K562 (cell line): Measurements from ENCODE around the gene HSDL1. TPM values are rescaled to one million over a fixed set of nuclear protein-coding genes. Genes with fewer than 3 reads are reported as not detected.

Experiments
- ESRRB ChIP-seq: fragments of 250-450 bp; sonication (Bioruptor Pico); IDR thresholded peaks from 2 replicates; pipeline ENCODE4 v1.5.0; 2020; ENCODE audit warnings: mild to moderate bottlenecking, moderate library complexity, borderline replicate concordance
- GTF2F1 ChIP-seq: IDR thresholded peaks from 2 replicates; pipeline ENCODE4 v1.6.1; 2011; ENCODE audit warnings: low read depth, low read length, improper control_type of control experiment
- HCFC1 ChIP-seq: IDR thresholded peaks from 2 replicates; pipeline ENCODE4 v1.6.1; 2012; ENCODE audit warnings: low read depth, low read length, improper control_type of control experiment
- MAZ ChIP-seq, 2 experiments: fragments of 450-650 bp in 1 of 2; sonication (generic) in 1 of 2; formaldehyde crosslinking; IDR thresholded peaks in 1 of 2; conservative IDR thresholded peaks in 1 of 2; 2 replicates each; pipeline versions ENCODE4 v1.4.0 to v1.5.0; 2020; ENCODE audit warnings: mild to moderate bottlenecking in 1 of 2, missing genetic modification reagents in 1 of 2
- MIER1 ChIP-seq: fragments of 450-650 bp; IDR thresholded peaks from 2 replicates; pipeline ENCODE4 v1.6.1; 2016; ENCODE audit warnings: antibody characterized with exemption, mild to moderate bottlenecking, low read depth
- NFATC3 ChIP-seq: fragments of 450-650 bp; IDR thresholded peaks from 2 replicates; pipeline ENCODE4 v1.6.1; 2017; ENCODE audit warnings: mild to moderate bottlenecking
- POLR2G ChIP-seq: fragments of 200-400 bp; formaldehyde crosslinking; IDR thresholded peaks from 2 replicates; pipeline ENCODE4 v1.6.1; 2017; ENCODE audit warnings: low read depth, mild to moderate bottlenecking, antibody characterized with exemption, low read length, moderate library complexity
- RB1 ChIP-seq: fragments of 450-650 bp; IDR thresholded peaks from 2 replicates; pipeline ENCODE4 v1.6.1; 2017; ENCODE audit warnings: low read depth, mild to moderate bottlenecking
- SP2 ChIP-seq: IDR thresholded peaks from 2 replicates; pipeline ENCODE4 v1.6.1; 2011; ENCODE audit warnings: mild to moderate bottlenecking, low read depth, low read length, moderate library complexity; ENCODE audit not compliant: poor library complexity, severe bottlenecking; ENCODE audit errors: extremely low read depth
- TCF7L2 ChIP-seq: fragments of 150-350 bp; IDR thresholded peaks from 2 replicates; pipeline ENCODE4 v1.6.1; 2016; ENCODE audit warnings: low read depth, mild to moderate bottlenecking, low read length, moderate library complexity
- ZNF165 ChIP-seq: fragments of 250-450 bp; sonication (Bioruptor Pico); IDR thresholded peaks from 2 replicates; pipeline ENCODE4 v1.4.0; 2020; ENCODE audit warnings: borderline replicate concordance
- ZNF212 ChIP-seq: fragments of 450-650 bp; formaldehyde crosslinking; IDR thresholded peaks from 2 replicates; pipeline ENCODE4 v1.4.0; 2020; ENCODE audit warnings: mild to moderate bottlenecking
- ZNF316 ChIP-seq: fragments of 450-650 bp; IDR thresholded peaks from 2 replicates; pipeline ENCODE4 v1.6.1; 2016
- ZZZ3 ChIP-seq: fragments of 450-650 bp; IDR thresholded peaks from 2 replicates; pipeline ENCODE4 v1.6.1; 2016; ENCODE audit warnings: antibody characterized with exemption, mild to moderate bottlenecking, moderate library complexity
- polyA plus RNA-seq, 8 experiments: library from polyadenylated mRNA; depleted of rRNA in 4 of 8; stranded (reverse) in 5 of 8; unstranded in 3 of 8; fragments of >200 nt; fragmentation: Nextera tagmentation in 2 of 8; fragmentation: Illumina TruSeq in 1 of 8; extraction: Ambion mirVana in 2 of 8; extraction: Trizol in 1 of 8; gene quantifications; 2 replicates each; pipeline versions ENCODE4 v1.2.1 to v1.2.3, GENCODE V29; 2011 to 2014; ENCODE audit warnings: inconsistent platforms in 1 of 8, missing spikeins in 1 of 8
- total RNA-seq, 7 experiments: library from RNA; depleted of rRNA in 6 of 7; stranded (reverse); fragments of >200 nt in 6 of 7; fragmentation: Illumina TruSeq in 2 of 7; extraction: Trizol in 2 of 7; gene quantifications; 2 replicates each; pipeline versions ENCODE4 v1.2.1 to v1.2.3, GENCODE V29; 2011 to 2021; ENCODE audit warnings: low replicate concordance in 1 of 7
- TF ChIP-seq, protein P1 (sequence below): sonication (generic); formaldehyde crosslinking; IDR thresholded peaks from 2 replicates; pipeline ENCODE4 v1.8.0; 2022; ENCODE audit warnings: mild to moderate bottlenecking, missing genetic modification reagents
- TF ChIP-seq, protein P2 (sequence below): sonication (generic); formaldehyde crosslinking; IDR thresholded peaks from 2 replicates; pipeline ENCODE4 v1.8.1; 2022; ENCODE audit warnings: missing genetic modification reagents
- TF ChIP-seq, protein P3 (sequence below): fragments of 250-450 bp; sonication (Bioruptor Pico); IDR thresholded peaks from 2 replicates; pipeline ENCODE4 v1.8.0; 2022; ENCODE audit warnings: moderate library complexity, mild to moderate bottlenecking, inconsistent platforms
- TF ChIP-seq, protein P4 (sequence below): fragments of 250-450 bp; sonication (Bioruptor Pico); IDR thresholded peaks from 2 replicates; pipeline ENCODE4 v1.4.0; 2020; ENCODE audit warnings: mild to moderate bottlenecking, moderate library complexity
- TF ChIP-seq, protein P5 (sequence below): fragments of 250-450 bp; sonication (Bioruptor Pico); IDR thresholded peaks from 2 replicates; pipeline ENCODE4 v1.5.0; 2021; ENCODE audit warnings: mild to moderate bottlenecking, moderate library complexity

HSDL1 gene
- total and polyA plus RNA-seq, 9 of the 15 experiments (the other 6 are each of a cell fraction or from before 2014, with no cell fraction given): 14.8 to 41.2 (median 27.7) TPM

DNA sequence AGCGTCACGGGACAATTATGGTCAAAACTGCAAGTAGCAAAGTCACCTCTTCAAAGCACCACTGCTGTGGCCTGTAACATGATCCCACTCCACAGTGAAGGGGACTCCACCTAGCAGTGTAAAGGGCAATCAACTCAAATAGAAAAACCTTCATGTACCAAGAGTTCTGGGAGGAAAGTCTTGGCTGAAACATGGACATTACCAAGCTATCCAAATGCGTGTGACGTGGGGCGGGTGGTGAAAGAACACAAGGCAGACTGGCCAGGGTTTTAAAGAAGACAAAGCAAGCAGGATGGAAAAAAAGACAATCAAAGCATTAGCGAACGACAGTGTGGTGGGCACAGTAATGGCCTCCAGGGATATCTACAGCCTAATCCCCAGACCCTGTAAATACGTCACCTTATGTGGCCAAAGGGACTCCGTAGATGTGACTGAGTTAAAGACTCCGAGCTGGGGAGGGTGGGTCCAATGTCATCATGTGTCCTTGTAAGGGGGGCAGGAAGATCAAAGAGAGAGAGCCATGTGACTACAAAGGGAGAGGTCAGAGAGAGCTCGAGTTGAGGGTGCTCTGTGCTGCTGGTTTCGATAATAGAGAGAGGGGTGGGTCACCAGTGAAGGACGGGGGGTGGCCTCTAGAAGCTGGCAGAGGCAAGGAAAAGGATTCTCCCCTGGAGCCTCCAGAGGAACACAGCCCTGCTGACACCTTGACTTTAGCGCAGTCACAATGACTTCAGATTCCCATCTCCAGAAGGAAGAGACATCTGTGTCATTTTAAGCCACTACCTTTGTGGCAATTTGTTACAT, 6.0 kb downstream of the HSDL1 start (continued):
- TF ChIP-seq, protein P1, sequence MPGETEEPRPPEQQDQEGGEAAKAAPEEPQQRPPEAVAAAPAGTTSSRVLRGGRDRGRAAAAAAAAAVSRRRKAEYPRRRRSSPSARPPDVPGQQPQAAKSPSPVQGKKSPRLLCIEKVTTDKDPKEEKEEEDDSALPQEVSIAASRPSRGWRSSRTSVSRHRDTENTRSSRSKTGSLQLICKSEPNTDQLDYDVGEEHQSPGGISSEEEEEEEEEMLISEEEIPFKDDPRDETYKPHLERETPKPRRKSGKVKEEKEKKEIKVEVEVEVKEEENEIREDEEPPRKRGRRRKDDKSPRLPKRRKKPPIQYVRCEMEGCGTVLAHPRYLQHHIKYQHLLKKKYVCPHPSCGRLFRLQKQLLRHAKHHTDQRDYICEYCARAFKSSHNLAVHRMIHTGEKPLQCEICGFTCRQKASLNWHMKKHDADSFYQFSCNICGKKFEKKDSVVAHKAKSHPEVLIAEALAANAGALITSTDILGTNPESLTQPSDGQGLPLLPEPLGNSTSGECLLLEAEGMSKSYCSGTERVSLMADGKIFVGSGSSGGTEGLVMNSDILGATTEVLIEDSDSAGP (CRISPR knock-in tag): 0 out of 2 replicates have a peak, but pooled peaks have one; percentile 39
- TF ChIP-seq MAZ (CRISPR knock-in tag; conservative IDR thresholded peaks at IDR 0.05 in 1 of 2, IDR thresholded peaks at IDR 0.05 in 1 of 2): peak; percentile 68 to 73
- 0 out of 2 replicates have a peak, but pooled peaks have one; percentile 31 for TF ChIP-seq MIER1
- no peak for TF ChIP-seq ESRRB
- no peak for TF ChIP-seq RB1
- TF ChIP-seq, protein P2, sequence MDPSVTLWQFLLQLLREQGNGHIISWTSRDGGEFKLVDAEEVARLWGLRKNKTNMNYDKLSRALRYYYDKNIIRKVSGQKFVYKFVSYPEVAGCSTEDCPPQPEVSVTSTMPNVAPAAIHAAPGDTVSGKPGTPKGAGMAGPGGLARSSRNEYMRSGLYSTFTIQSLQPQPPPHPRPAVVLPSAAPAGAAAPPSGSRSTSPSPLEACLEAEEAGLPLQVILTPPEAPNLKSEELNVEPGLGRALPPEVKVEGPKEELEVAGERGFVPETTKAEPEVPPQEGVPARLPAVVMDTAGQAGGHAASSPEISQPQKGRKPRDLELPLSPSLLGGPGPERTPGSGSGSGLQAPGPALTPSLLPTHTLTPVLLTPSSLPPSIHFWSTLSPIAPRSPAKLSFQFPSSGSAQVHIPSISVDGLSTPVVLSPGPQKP (CRISPR knock-in tag): no peak
- TF ChIP-seq ZNF212 (CRISPR knock-in tag): 0 out of 2 replicates have a peak, but pooled peaks have one; percentile 69
- TF ChIP-seq, protein P3, sequence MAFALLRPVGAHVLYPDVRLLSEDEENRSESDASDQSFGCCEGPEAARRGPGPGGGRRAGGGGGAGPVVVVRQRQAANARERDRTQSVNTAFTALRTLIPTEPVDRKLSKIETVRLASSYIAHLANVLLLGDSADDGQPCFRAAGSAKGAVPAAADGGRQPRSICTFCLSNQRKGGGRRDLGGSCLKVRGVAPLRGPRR (CRISPR knock-in tag): peak; percentile 81
- TF ChIP-seq ZNF165 (CRISPR knock-in tag): no peak
- TF ChIP-seq TCF7L2: peak; percentile 59
- TF ChIP-seq ZNF316: peak; percentile 80
- TF ChIP-seq, protein P4, sequence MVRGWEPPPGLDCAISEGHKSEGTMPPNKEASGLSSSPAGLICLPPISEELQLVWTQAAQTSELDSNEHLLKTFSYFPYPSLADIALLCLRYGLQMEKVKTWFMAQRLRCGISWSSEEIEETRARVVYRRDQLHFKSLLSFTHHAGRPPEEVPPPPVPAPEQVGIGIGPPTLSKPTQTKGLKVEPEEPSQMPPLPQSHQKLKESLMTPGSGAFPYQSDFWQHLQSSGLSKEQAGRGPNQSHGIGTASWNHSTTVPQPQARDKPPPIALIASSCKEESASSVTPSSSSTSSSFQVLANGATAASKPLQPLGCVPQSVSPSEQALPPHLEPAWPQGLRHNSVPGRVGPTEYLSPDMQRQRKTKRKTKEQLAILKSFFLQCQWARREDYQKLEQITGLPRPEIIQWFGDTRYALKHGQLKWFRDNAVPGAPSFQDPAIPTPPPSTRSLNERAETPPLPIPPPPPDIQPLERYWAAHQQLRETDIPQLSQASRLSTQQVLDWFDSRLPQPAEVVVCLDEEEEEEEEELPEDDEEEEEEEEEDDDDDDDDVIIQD (CRISPR knock-in tag): peak; percentile 80; the same call in 1 of the 2 replicates
- TF ChIP-seq HCFC1: peak; percentile 2; the same call in 1 of the 2 replicates
- TF ChIP-seq SP2: no peak
- no peak for TF ChIP-seq ZZZ3
- TF ChIP-seq NFATC3: peak; percentile 16; the same call in 1 of the 2 replicates
- TF ChIP-seq GTF2F1: no peak
- TF ChIP-seq POLR2G: peak; percentile 46; the same call in 1 of the 2 replicates
- TF ChIP-seq, protein P5, sequence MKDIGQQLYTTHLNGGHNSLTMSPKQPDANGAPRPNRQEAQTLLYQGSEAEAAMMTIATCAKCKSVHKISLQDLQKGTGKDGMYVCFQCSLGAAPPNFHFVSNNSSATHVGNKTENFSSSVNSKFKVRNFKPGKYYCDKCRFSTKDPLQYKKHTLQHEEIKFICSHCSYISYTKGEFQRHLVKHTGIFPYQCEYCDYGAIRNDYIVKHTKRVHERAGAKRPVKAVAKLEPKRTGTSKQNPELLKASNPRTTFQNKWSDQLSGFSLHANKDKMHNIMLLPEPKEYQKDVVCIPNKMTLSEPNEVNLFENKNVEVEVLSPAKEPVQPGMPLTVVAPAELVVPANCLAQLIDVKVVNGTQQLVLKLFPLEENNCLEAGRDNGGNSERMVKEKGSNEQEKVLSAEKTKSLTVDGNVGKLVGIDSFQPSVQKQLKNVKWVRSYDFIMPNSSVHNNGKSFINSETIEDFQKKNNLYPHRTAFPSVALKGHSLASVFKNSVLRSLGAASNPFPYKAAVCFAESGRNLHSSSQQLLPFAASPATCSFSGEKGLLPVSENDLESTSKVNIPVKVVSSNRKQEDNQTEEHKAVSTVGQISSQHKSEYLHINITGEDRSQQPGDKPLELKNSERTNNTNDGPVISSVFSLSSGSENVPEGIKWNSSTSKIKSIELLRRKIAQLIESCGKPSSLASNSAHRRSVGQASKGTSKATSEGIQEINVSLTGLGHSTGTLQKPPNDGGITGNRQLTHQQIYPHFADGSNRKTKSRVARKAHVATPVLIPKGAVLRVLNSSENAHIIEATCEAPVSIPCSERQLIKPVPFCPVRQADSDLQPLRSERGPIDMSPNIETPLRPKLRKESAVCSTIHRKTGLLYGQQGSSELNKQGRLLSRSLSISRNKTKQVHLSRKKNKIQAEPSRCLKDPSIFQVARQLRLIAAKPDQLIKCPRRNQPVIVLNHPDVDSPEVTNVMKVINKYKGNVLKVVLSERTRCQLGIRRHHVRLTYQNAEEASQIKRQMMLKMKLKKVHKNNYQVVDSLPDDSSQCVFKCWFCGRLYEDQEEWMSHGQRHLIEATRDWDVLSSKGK (CRISPR knock-in tag): no peak
